ENCODE measurements around the gene SELE.

- TF ChIP-seq CTCF (IDR thresholded peaks at IDR 0.05; ENCODE audit: low read depth, low read length, poor library complexity, severe bottlenecking) = no peak
- TF ChIP-seq EZH2phosphoT487 (IDR thresholded peaks at IDR 0.05; ENCODE audit: borderline replicate concordance, low read length) = no peak
Observed at GRCh38 chr1:169681140-169681539, 52.7 kb downstream of the SELE start.

Measured in DOHH2 (cell line).